Measurements from ENCODE around the gene PODNL1. TPM values are rescaled to one million over a fixed set of nuclear protein-coding genes. Genes with fewer than 3 reads are reported as not detected.

PODNL1 gene
- total and polyA plus RNA-seq, 2 experiments from 2014 or later: 0.17 to 2.4 TPM

DNA sequence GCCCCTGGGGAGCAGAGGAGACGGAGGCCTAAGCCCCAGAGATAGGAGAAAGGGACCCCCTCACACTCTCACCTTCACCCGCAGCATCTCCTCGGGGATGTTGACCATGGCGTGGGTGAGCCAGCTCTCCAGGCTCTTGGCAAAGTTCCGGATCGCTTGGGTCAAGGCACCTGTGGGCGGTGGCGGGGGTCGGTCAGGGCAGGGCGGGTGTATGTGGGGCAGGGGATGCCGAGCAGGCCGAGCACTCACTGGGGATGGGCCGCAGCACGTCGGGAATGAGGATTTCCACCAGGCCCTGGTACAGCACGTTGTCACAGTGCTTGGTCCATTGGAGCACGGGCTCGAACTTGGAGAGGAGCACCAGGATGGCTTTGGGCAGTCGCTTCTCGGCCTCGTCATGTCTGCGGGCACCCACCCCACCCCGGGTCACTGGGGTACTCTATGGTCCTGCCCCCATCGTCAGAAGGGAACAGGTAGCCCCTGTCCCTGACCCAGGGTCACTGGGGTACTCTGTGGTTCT is 27.2 kb upstream of the PODNL1 start:
- H3K4me3 ChIP-seq: no peak overlapping the region

DNA sequence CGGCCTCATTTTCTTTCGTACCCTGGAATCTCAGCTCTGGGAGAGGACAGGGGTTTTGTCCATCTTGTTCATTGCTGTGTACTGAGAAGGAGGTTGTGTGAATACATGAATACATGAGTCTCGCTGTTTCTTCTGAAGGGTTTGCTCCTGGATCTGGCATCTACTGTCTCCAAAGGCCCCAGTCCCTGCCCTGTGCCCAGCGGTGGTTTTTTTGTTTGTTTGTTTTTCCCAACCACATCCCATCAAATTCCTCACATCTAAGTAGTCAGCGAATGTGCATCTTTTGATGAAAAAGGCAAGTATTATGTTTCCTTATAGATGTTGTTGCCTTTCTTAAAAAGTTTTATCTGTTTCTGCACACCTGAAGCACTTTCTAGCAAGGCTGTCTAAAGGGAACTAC is 26.6 kb upstream of the PODNL1 start:
- DNase-seq (ENCODE audit: low spot score): no peak
- no peaks in the 10 kb centered on the region for H3K36me3 ChIP-seq (replicated peaks; ENCODE audit: insufficient read depth, low read depth)
- no peak overlapping the region for H3K4me2 ChIP-seq

More for the DNA sequence above, 27.2 kb upstream of the PODNL1 start:
- Histone ChIP-seq H3K9me2 (replicated peaks; ENCODE audit: insufficient read depth) (no peaks in the 10 kb centered on the region), H3K36me3 (replicated peaks; ENCODE audit: insufficient read depth, low read depth) (no peaks in the 10 kb centered on the region), H2AFZ (no peak overlapping the region), H3K27ac (no peak overlapping the region), H3K9me3 (ENCODE audit: low read depth) (no peaks in the 10 kb centered on the region), H3K4me2 (no peak overlapping the region), H3K79me2 (no peaks in the 10 kb centered on the region), H3K27me3 (no peaks in the 10 kb centered on the region), H3K4me1 (ENCODE audit: insufficient read depth) (no peaks in the 10 kb centered on the region), H4K20me1 (ENCODE audit: insufficient read depth, poor library complexity, severe bottlenecking) (no peaks in the 10 kb centered on the region)
- peak; percentile 2 for DNase-seq (ENCODE audit: low spot score)
- WGBS (ENCODE audit: low lambda C conversion rate, missing lambda C conversion rate): 99% methylated on average over 19 of the region's 24 CpGs
- TF ChIP-seq, protein P1, sequence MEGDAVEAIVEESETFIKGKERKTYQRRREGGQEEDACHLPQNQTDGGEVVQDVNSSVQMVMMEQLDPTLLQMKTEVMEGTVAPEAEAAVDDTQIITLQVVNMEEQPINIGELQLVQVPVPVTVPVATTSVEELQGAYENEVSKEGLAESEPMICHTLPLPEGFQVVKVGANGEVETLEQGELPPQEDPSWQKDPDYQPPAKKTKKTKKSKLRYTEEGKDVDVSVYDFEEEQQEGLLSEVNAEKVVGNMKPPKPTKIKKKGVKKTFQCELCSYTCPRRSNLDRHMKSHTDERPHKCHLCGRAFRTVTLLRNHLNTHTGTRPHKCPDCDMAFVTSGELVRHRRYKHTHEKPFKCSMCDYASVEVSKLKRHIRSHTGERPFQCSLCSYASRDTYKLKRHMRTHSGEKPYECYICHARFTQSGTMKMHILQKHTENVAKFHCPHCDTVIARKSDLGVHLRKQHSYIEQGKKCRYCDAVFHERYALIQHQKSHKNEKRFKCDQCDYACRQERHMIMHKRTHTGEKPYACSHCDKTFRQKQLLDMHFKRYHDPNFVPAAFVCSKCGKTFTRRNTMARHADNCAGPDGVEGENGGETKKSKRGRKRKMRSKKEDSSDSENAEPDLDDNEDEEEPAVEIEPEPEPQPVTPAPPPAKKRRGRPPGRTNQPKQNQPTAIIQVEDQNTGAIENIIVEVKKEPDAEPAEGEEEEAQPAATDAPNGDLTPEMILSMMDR (IDR thresholded peaks at IDR 0.05; ENCODE audit: poor library complexity): no peak
- TF ChIP-seq EZH2 (IDR thresholded peaks at IDR 0.05; ENCODE audit: borderline replicate concordance): no peak
- no peak for TF ChIP-seq EZH2phosphoT487 (IDR thresholded peaks at IDR 0.05; ENCODE audit: low read depth, severe bottlenecking, unreplicated experiment)

DNA sequence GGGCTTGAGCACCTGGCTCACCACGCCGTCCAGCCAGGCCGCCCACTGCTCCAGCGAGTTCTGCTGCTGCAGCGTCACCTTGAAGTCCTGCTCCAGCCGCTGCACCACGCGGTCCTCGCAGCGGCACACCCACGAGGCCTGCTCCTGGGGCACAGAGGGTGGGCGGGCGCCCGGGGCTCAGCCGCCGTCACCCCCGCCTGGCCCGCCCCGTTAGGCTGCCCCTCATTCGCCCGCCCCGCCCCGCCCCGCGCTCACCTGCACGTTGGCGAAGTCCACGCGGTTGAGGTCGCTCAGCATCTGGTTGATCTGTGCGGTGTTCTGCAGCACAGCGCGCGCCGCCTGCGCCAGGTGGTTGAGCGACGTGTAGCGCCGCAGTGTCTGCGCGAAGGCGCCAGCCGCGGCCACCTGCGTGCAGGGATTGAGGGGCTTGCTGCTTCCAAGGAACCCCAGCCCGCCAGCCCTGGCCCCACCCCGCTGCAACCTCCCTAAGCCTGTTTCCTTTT is 25.4 kb upstream of the PODNL1 start:
- H3K4me2 ChIP-seq: no peak overlapping the region
- H3K27ac ChIP-seq: no peak overlapping the region
- H3K79me2 ChIP-seq: no peaks in the 10 kb centered on the region
- no peaks in the 10 kb centered on the region for H3K9me2 ChIP-seq (replicated peaks; ENCODE audit: insufficient read depth)
- H3K36me3 ChIP-seq (replicated peaks; ENCODE audit: insufficient read depth, low read depth): no peaks in the 10 kb centered on the region
- H4K20me1 ChIP-seq (ENCODE audit: insufficient read depth, poor library complexity, severe bottlenecking): no peaks in the 10 kb centered on the region
- no peaks in the 10 kb centered on the region for H3K27me3 ChIP-seq
- peak; percentile 2 for DNase-seq (ENCODE audit: low spot score)
- no peaks in the 10 kb centered on the region for H3K9me3 ChIP-seq (ENCODE audit: low read depth)
- no peak overlapping the region for H3K4me3 ChIP-seq
- 93% methylated on average over 19 of the region's 48 CpGs for WGBS (ENCODE audit: low lambda C conversion rate, missing lambda C conversion rate)
- no peaks in the 10 kb centered on the region for H3K4me1 ChIP-seq (ENCODE audit: insufficient read depth)
- H2AFZ ChIP-seq: no peak overlapping the region
- TF ChIP-seq EZH2phosphoT487 (IDR thresholded peaks at IDR 0.05; ENCODE audit: low read depth, severe bottlenecking, unreplicated experiment) (no peak), EZH2 (IDR thresholded peaks at IDR 0.05; ENCODE audit: borderline replicate concordance) (no peak)
- TF ChIP-seq, protein P1 (IDR thresholded peaks at IDR 0.05; ENCODE audit: poor library complexity): no peak

More for the DNA sequence above, 26.6 kb upstream of the PODNL1 start:
- Histone ChIP-seq H2AFZ (no peak overlapping the region), H3K4me1 (ENCODE audit: insufficient read depth) (no peaks in the 10 kb centered on the region), H3K9me2 (replicated peaks; ENCODE audit: insufficient read depth) (no peaks in the 10 kb centered on the region), H4K20me1 (ENCODE audit: insufficient read depth, poor library complexity, severe bottlenecking) (no peaks in the 10 kb centered on the region), H3K27ac (no peak overlapping the region), H3K9me3 (ENCODE audit: low read depth) (no peaks in the 10 kb centered on the region), H3K27me3 (no peaks in the 10 kb centered on the region), H3K79me2 (no peaks in the 10 kb centered on the region), H3K4me3 (no peak overlapping the region)
- TF ChIP-seq EZH2 (IDR thresholded peaks at IDR 0.05; ENCODE audit: borderline replicate concordance) (no peak), EZH2phosphoT487 (IDR thresholded peaks at IDR 0.05; ENCODE audit: low read depth, severe bottlenecking, unreplicated experiment) (no peak)
- TF ChIP-seq, protein P1 (IDR thresholded peaks at IDR 0.05; ENCODE audit: poor library complexity): no peak
- 92% methylated on average over 5 of the region's 5 CpGs for WGBS (ENCODE audit: low lambda C conversion rate, missing lambda C conversion rate)
